ENCODE data around the gene TAF15.

DNA sequence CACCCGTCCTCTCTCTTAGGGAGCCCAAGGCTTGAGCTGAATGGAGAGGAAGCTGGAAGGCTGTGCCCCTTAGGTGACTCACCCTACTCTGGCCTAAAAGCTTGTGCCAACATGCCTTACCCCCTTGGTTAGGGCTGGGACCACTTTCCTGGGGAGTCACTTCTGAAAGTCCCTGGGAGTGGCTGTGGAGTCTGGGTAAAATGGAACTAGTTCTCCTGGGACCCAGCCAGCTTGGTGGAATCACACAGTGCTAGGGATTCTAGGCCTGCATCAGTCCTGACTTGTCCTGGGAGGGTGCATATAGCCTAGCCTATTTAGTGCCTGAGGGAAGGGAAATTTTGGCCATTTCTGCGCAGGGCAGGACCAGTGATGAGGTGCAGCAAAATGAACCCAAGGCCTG lies 24.4 kb upstream of the TAF15 start:
- TF ChIP-seq CTCF (IDR thresholded peaks at IDR 0.05; ENCODE audit: poor library complexity, severe bottlenecking): no peak
- no peak for TF ChIP-seq EP300 (conservative IDR thresholded peaks at IDR 0.05; ENCODE audit: poor library complexity, severe bottlenecking)
- TF ChIP-seq EZH2 (IDR thresholded peaks at IDR 0.05; ENCODE audit: borderline replicate concordance, insufficient read depth, low read length, poor library complexity, severe bottlenecking): no peak
- TF ChIP-seq POLR2AphosphoS5 (IDR thresholded peaks at IDR 0.05): no peak
- no peak for TF ChIP-seq TAF1 (IDR thresholded peaks at IDR 0.05; ENCODE audit: low read depth)
- no peak for TF ChIP-seq RAD21 (conservative IDR thresholded peaks at IDR 0.05)
- TF ChIP-seq, protein P1, sequence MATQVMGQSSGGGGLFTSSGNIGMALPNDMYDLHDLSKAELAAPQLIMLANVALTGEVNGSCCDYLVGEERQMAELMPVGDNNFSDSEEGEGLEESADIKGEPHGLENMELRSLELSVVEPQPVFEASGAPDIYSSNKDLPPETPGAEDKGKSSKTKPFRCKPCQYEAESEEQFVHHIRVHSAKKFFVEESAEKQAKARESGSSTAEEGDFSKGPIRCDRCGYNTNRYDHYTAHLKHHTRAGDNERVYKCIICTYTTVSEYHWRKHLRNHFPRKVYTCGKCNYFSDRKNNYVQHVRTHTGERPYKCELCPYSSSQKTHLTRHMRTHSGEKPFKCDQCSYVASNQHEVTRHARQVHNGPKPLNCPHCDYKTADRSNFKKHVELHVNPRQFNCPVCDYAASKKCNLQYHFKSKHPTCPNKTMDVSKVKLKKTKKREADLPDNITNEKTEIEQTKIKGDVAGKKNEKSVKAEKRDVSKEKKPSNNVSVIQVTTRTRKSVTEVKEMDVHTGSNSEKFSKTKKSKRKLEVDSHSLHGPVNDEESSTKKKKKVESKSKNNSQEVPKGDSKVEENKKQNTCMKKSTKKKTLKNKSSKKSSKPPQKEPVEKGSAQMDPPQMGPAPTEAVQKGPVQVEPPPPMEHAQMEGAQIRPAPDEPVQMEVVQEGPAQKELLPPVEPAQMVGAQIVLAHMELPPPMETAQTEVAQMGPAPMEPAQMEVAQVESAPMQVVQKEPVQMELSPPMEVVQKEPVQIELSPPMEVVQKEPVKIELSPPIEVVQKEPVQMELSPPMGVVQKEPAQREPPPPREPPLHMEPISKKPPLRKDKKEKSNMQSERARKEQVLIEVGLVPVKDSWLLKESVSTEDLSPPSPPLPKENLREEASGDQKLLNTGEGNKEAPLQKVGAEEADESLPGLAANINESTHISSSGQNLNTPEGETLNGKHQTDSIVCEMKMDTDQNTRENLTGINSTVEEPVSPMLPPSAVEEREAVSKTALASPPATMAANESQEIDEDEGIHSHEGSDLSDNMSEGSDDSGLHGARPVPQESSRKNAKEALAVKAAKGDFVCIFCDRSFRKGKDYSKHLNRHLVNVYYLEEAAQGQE (IDR thresholded peaks at IDR 0.05; ENCODE audit: borderline replicate concordance): no peak
- TF ChIP-seq MXI1 (conservative IDR thresholded peaks at IDR 0.05; ENCODE audit: poor library complexity, severe bottlenecking): no peak
